ENCODE data around the gene KNCN.

Gene KNCN

GRCh38 chr1:46529031-46529630 lies 22.3 kb downstream of the KNCN start:
- Histone ChIP-seq H3K14ac (ENCODE audit: low read length in 2 of 2) (no peak overlapping the region), H3K23ac (ENCODE audit: low read length in 2 of 2) (no peak overlapping the region), H4K91ac (ENCODE audit: low read length) (no peak overlapping the region), H3K9ac (ENCODE audit: low read length) (no peak overlapping the region), H3K4me3 (ENCODE audit: insufficient read depth in 1 of 2, low read depth in 1 of 2, low read length in 2 of 2) (no peak overlapping the region), H2AFZ (ENCODE audit: low read depth, low read length) (no peak overlapping the region), H3K18ac (ENCODE audit: low read depth in 1 of 2, low read length in 2 of 2) (no peak overlapping the region), H3K27ac (ENCODE audit: low read length, poor library complexity, severe bottlenecking) (no peak overlapping the region), H3K4me2 (ENCODE audit: low read length, poor library complexity, severe bottlenecking) (no peak overlapping the region), H4K8ac (ENCODE audit: low read length) (no peak overlapping the region), H3K9me3 (ENCODE audit: control insufficient read depth, low read length) (no peaks in the 10 kb centered on the region), H2BK12ac (ENCODE audit: low read length in 2 of 2) (no peak overlapping the region), H3K27me3 (ENCODE audit: control insufficient read depth in 1 of 2, insufficient read depth in 1 of 2, low read length in 2 of 2) (peaks cover 90 to 91% of the 10 kb centered on the region in 2 experiments), H3K36me3 (ENCODE audit: control insufficient read depth in 1 of 2, insufficient read depth in 2 of 2, low read depth in 1 of 2, low read length in 2 of 2) (no peaks in the 10 kb centered on the region), H3K79me1 (replicated peaks; ENCODE audit: low read length, poor library complexity, severe bottlenecking) (no peaks in the 10 kb centered on the region), H2BK120ac (ENCODE audit: low read depth, low read length) (no peak overlapping the region), H2AK5ac (ENCODE audit: low read length, severe bottlenecking) (no peak overlapping the region), H3K4ac (ENCODE audit: low read depth in 1 of 2, low read length in 2 of 2) (no peak overlapping the region), H2BK15ac (ENCODE audit: low read depth, poor library complexity, severe bottlenecking) (no peak overlapping the region), H3K4me1 (ENCODE audit: control insufficient read depth, insufficient read depth, low read depth, low read length) (peaks cover 6% of the 10 kb centered on the region), H2BK5ac (ENCODE audit: low read depth, low read length, poor library complexity, severe bottlenecking) (no peak overlapping the region)
- DNase-seq = no peak
- WGBS = 54% methylated on average over 3 of the region's 4 CpGs

- Histone ChIP-seq H3K23ac (ENCODE audit: low read length in 2 of 2) (no peak overlapping the region), H4K8ac (ENCODE audit: low read length) (no peak overlapping the region), H3K18ac (ENCODE audit: low read depth in 1 of 2, low read length in 2 of 2) (no peak overlapping the region), H2AFZ (ENCODE audit: low read depth, low read length) (no peak overlapping the region), H3K4me3 (ENCODE audit: insufficient read depth in 1 of 2, low read depth in 1 of 2, low read length in 2 of 2) (no peak overlapping the region), H2BK120ac (ENCODE audit: low read depth, low read length) (no peak overlapping the region), H3K9me3 (ENCODE audit: control insufficient read depth, low read length) (no peaks in the 10 kb centered on the region), H3K4me2 (ENCODE audit: low read length, poor library complexity, severe bottlenecking) (no peak overlapping the region), H2BK5ac (ENCODE audit: low read depth, low read length, poor library complexity, severe bottlenecking) (no peak overlapping the region), H2BK15ac (ENCODE audit: low read depth, poor library complexity, severe bottlenecking) (no peak overlapping the region), H3K27ac (ENCODE audit: low read length, poor library complexity, severe bottlenecking) (no peak overlapping the region), H3K79me1 (replicated peaks; ENCODE audit: low read length, poor library complexity, severe bottlenecking) (no peaks in the 10 kb centered on the region), H3K14ac (ENCODE audit: low read length in 2 of 2) (no peak overlapping the region), H2AK5ac (ENCODE audit: low read length, severe bottlenecking) (no peak overlapping the region), H3K36me3 (ENCODE audit: control insufficient read depth in 1 of 2, insufficient read depth in 2 of 2, low read depth in 1 of 2, low read length in 2 of 2) (no peaks in the 10 kb centered on the region), H3K4me1 (ENCODE audit: control insufficient read depth, insufficient read depth, low read depth, low read length) (peaks cover 4% of the 10 kb centered on the region), H3K4ac (ENCODE audit: low read depth in 1 of 2, low read length in 2 of 2) (no peak overlapping the region), H3K27me3 (ENCODE audit: control insufficient read depth in 1 of 2, insufficient read depth in 1 of 2, low read length in 2 of 2) (peaks cover 87% of the 10 kb centered on the region in 2 experiments), H2BK12ac (ENCODE audit: low read length in 2 of 2) (no peak overlapping the region), H3K9ac (ENCODE audit: low read length) (no peak overlapping the region), H4K91ac (ENCODE audit: low read length) (no peak overlapping the region)
- DNase-seq = no peak
- 45% methylated on average over 11 of the region's 11 CpGs for WGBS
Observed at GRCh38 chr1:46528297-46528955, 23.0 kb downstream of the KNCN start.

GRCh38 chr1:46527474-46528296 lies 23.8 kb downstream of the KNCN start:
- 17% methylated on average over 3 of the region's 3 CpGs for WGBS
- Histone ChIP-seq H3K9ac (ENCODE audit: low read length) (no peak overlapping the region), H2AFZ (ENCODE audit: low read depth, low read length) (no peak overlapping the region)

GRCh38 chr1:46526691-46527291 lies 24.7 kb downstream of the KNCN start:
- Histone ChIP-seq H2BK5ac (ENCODE audit: low read depth, low read length, poor library complexity, severe bottlenecking) (no peak overlapping the region), H2BK12ac (ENCODE audit: low read length in 2 of 2) (no peak overlapping the region), H3K27me3 (ENCODE audit: control insufficient read depth in 1 of 2, insufficient read depth in 1 of 2, low read length in 2 of 2) (peaks cover 75 to 83% of the 10 kb centered on the region in 2 experiments), H3K36me3 (ENCODE audit: control insufficient read depth in 1 of 2, insufficient read depth in 2 of 2, low read depth in 1 of 2, low read length in 2 of 2) (no peaks in the 10 kb centered on the region), H3K4ac (ENCODE audit: low read depth in 1 of 2, low read length in 2 of 2) (no peak overlapping the region), H3K14ac (ENCODE audit: low read length in 2 of 2) (no peak overlapping the region), H3K4me2 (ENCODE audit: low read length, poor library complexity, severe bottlenecking) (no peak overlapping the region), H3K4me1 (ENCODE audit: control insufficient read depth, insufficient read depth, low read depth, low read length) (peaks cover 7% of the 10 kb centered on the region), H3K18ac (ENCODE audit: low read depth in 1 of 2, low read length in 2 of 2) (no peak overlapping the region), H3K79me1 (replicated peaks; ENCODE audit: low read length, poor library complexity, severe bottlenecking) (no peaks in the 10 kb centered on the region), H2AK5ac (ENCODE audit: low read length, severe bottlenecking) (no peak overlapping the region), H4K8ac (ENCODE audit: low read length) (no peak overlapping the region), H2BK15ac (ENCODE audit: low read depth, poor library complexity, severe bottlenecking) (no peak overlapping the region), H4K91ac (ENCODE audit: low read length) (no peak overlapping the region), H3K27ac (ENCODE audit: low read length, poor library complexity, severe bottlenecking) (no peak overlapping the region), H2AFZ (ENCODE audit: low read depth, low read length) (no peak overlapping the region), H3K4me3 (ENCODE audit: insufficient read depth in 1 of 2, low read depth in 1 of 2, low read length in 2 of 2) (no peak overlapping the region), H3K23ac (ENCODE audit: low read length in 2 of 2) (no peak overlapping the region), H3K9ac (ENCODE audit: low read length) (no peak overlapping the region), H2BK120ac (ENCODE audit: low read depth, low read length) (no peak overlapping the region), H3K9me3 (ENCODE audit: control insufficient read depth, low read length) (no peaks in the 10 kb centered on the region)
- WGBS = 5% methylated on average over 12 of the region's 14 CpGs
- DNase-seq = no peak

More at GRCh38 chr1:46527474-46528296, 23.8 kb downstream of the KNCN start:
- Histone ChIP-seq H2BK12ac (ENCODE audit: low read length in 2 of 2) (no peak overlapping the region), H3K18ac (ENCODE audit: low read depth in 1 of 2, low read length in 2 of 2) (no peak overlapping the region), H3K23ac (ENCODE audit: low read length in 2 of 2) (no peak overlapping the region), H2BK120ac (ENCODE audit: low read depth, low read length) (no peak overlapping the region), H2AK5ac (ENCODE audit: low read length, severe bottlenecking) (no peak overlapping the region), H3K4me1 (ENCODE audit: control insufficient read depth, insufficient read depth, low read depth, low read length) (peaks cover 2% of the 10 kb centered on the region), H3K36me3 (ENCODE audit: control insufficient read depth in 1 of 2, insufficient read depth in 2 of 2, low read depth in 1 of 2, low read length in 2 of 2) (no peaks in the 10 kb centered on the region), H3K4me3 (ENCODE audit: insufficient read depth in 1 of 2, low read depth in 1 of 2, low read length in 2 of 2) (no peak overlapping the region), H3K27me3 (ENCODE audit: control insufficient read depth in 1 of 2, insufficient read depth in 1 of 2, low read length in 2 of 2) (peaks cover 84 to 89% of the 10 kb centered on the region in 2 experiments), H4K91ac (ENCODE audit: low read length) (no peak overlapping the region), H4K8ac (ENCODE audit: low read length) (no peak overlapping the region), H3K4me2 (ENCODE audit: low read length, poor library complexity, severe bottlenecking) (no peak overlapping the region), H3K4ac (ENCODE audit: low read depth in 1 of 2, low read length in 2 of 2) (no peak overlapping the region), H2BK5ac (ENCODE audit: low read depth, low read length, poor library complexity, severe bottlenecking) (no peak overlapping the region), H3K14ac (ENCODE audit: low read length in 2 of 2) (no peak overlapping the region), H3K79me1 (replicated peaks; ENCODE audit: low read length, poor library complexity, severe bottlenecking) (no peaks in the 10 kb centered on the region), H3K9me3 (ENCODE audit: control insufficient read depth, low read length) (no peaks in the 10 kb centered on the region), H2BK15ac (ENCODE audit: low read depth, poor library complexity, severe bottlenecking) (no peak overlapping the region), H3K27ac (ENCODE audit: low read length, poor library complexity, severe bottlenecking) (no peak overlapping the region)
- DNase-seq = peak; percentile 71
